ENCODE measurements around the gene GORASP2. TPM values are rescaled to one million over a fixed set of nuclear protein-coding genes. Genes with fewer than 3 reads are reported as not detected.

Gene GORASP2
- polyA plus RNA-seq, 1 donor = 66.1 TPM

DNA sequence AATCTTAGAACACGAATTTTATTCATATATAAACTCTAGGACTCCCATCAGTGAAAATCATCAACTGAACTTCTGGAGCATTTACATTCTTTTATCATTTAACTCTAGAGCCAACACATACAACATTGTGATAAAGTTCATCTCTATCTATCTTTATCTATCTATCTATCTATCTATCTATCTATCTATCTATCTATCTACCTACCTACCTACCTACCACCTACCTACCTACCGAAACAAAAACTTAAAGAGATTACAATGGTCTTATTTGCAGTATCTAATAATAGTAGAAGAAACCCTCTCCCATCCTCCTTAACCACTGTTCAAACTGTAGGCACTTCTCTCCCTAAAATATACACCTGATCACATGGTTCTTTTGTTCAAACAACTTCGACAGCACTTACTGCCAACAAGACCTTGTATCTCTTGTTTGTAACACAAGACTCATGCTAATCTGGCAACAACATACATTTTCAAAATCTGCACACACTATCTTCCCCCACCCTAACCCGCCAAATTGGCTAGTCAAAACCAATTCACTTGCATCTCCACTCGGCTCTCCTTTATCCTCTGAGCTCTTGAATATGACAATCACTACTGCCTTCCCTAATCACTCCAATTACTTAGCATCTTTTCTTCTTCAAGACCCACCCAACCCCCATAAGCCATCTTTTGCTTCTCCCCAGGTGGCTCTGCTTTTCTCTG lies 69.0 kb downstream of the GORASP2 start:
- no peak overlapping the region for H3K4me3 ChIP-seq (ENCODE audit: low read length)
- no peak for DNase-seq
- H3K36me3 ChIP-seq (ENCODE audit: control insufficient read depth, insufficient read depth, low read length) = peaks cover 57% of the 10 kb centered on the region
- WGBS (ENCODE audit: insufficient coverage, low lambda C conversion rate) = 100% methylated on average over 3 of the region's 5 CpGs
- H3K4me1 ChIP-seq (ENCODE audit: control insufficient read depth, insufficient read depth, low read length) = no peaks in the 10 kb centered on the region
- no peak overlapping the region for H3K27ac ChIP-seq (ENCODE audit: low read length)
- no peaks in the 10 kb centered on the region for H3K9me3 ChIP-seq (ENCODE audit: control insufficient read depth, low read depth, low read length)
- H3K27me3 ChIP-seq (ENCODE audit: control insufficient read depth, insufficient read depth, low read length) = no peaks in the 10 kb centered on the region

DNA sequence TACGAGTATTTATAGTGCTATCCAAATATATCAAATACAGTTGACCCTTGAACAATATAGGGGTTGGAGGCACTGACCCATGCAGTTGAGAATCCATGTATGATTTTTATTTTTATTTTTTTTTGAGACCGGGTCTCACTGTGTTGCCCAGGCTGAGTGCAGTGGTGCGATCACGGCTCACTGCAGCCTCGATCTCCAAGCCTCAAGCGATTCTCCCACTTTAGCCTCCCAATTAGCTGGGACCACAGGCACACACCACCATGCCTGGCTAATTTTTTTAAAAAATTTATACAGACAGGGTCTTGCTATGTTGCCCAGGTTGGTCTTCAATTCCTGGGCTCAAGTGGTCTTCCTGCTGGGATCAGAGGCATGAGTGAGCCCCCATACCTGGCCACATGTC lies 70.6 kb downstream of the GORASP2 start:
- H3K27ac ChIP-seq (ENCODE audit: low read length) = no peak overlapping the region
- H3K4me1 ChIP-seq (ENCODE audit: control insufficient read depth, insufficient read depth, low read length) = no peaks in the 10 kb centered on the region
- H3K36me3 ChIP-seq (ENCODE audit: control insufficient read depth, insufficient read depth, low read length) = peaks cover 48% of the 10 kb centered on the region
- H3K27me3 ChIP-seq (ENCODE audit: control insufficient read depth, insufficient read depth, low read length) = no peaks in the 10 kb centered on the region
- no peak for DNase-seq
- H3K4me3 ChIP-seq (ENCODE audit: low read length) = no peak overlapping the region
- no peaks in the 10 kb centered on the region for H3K9me3 ChIP-seq (ENCODE audit: control insufficient read depth, low read depth, low read length)
- no CpG with 5 or more reads among the region's 6 CpGs for WGBS (ENCODE audit: insufficient coverage, low lambda C conversion rate)

DNA sequence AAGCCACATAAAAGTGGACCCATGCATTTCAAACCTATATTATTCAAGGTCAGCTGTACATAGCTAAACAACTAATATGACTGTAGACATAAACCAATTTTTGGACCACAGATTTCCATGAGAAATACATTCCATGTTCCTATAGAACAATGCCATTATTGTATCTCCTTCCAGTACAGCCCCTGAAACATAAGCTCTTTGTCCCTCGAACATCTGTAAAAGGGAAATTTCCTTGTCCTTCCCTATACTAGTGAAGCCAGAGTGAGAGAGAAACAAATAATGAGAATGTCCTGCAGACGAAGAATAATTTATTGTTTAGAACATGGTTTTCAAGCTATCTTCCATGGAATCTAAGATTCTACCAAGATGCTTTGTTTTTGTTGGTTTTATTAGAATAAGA lies 75.3 kb downstream of the GORASP2 start:
- Histone ChIP-seq H3K27me3 (ENCODE audit: control insufficient read depth, insufficient read depth, low read length) (no peaks in the 10 kb centered on the region), H3K4me1 (ENCODE audit: control insufficient read depth, insufficient read depth, low read length) (no peaks in the 10 kb centered on the region), H3K4me3 (ENCODE audit: low read length) (no peak overlapping the region), H3K9me3 (ENCODE audit: control insufficient read depth, low read depth, low read length) (no peaks in the 10 kb centered on the region), H3K36me3 (ENCODE audit: control insufficient read depth, insufficient read depth, low read length) (peaks cover 39% of the 10 kb centered on the region), H3K27ac (ENCODE audit: low read length) (no peak overlapping the region)
- DNase-seq = no peak
- WGBS (ENCODE audit: insufficient coverage, low lambda C conversion rate) = 100% methylated on average over 1 of the region's 2 CpGs

DNA sequence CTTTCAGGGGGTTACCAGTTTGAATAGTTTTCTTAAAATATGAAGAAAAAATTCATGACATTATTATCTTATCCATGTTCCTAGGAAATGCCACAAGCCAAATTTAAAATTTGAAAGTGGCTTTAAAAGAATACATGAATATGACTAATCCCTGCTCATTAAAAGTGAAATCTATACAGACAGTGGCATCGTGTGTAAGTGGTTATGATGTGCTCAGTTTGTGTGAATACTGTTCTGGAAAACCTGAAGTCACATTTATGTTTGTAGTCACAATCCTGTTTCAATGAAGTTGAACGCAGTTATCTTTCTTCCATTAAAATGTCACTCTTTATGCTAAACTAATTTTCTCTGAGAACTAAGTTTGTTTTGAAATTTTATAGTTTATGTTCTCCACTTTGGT lies 75.8 kb downstream of the GORASP2 start:
- no peak overlapping the region for H3K27ac ChIP-seq (ENCODE audit: low read length)
- peaks cover 39% of the 10 kb centered on the region for H3K36me3 ChIP-seq (ENCODE audit: control insufficient read depth, insufficient read depth, low read length)
- no peaks in the 10 kb centered on the region for H3K9me3 ChIP-seq (ENCODE audit: control insufficient read depth, low read depth, low read length)
- H3K4me3 ChIP-seq (ENCODE audit: low read length) = no peak overlapping the region
- no peak for DNase-seq
- 88% methylated on average over 1 of the region's 2 CpGs for WGBS (ENCODE audit: insufficient coverage, low lambda C conversion rate)
- H3K27me3 ChIP-seq (ENCODE audit: control insufficient read depth, insufficient read depth, low read length) = no peaks in the 10 kb centered on the region
- no peaks in the 10 kb centered on the region for H3K4me1 ChIP-seq (ENCODE audit: control insufficient read depth, insufficient read depth, low read length)

DNA sequence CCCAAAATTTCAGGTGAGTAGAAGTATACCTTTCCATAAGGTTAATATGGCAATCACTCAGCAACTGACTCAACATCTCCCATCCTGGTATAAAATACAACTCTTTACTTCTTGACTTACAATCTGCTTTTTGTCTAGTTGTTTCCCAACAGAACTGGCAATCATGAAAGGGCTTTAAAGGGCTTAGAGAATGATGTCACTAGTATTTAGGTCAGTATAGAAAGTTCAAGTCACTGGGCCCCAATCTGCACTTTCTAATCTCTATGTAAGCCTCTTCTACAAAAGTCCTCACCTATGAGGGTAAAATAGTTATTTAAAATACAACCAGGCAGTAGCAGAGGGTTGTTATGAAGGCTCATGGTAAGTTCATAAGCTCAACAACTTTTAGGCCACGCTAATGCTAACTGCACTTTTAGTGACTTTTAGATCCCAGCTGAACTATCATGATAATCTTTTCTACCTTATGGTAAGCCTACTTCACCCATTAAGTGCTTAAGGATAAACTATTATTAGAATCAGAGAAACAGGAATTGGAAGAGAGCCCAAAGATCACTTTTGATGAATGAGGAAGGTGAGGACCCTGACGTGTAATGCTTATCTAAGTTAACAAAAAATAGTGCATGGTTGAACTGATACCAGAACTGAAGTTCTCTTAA lies 79.6 kb downstream of the GORASP2 start:
- no peak overlapping the region for H3K4me3 ChIP-seq (ENCODE audit: low read length)
- WGBS (ENCODE audit: insufficient coverage, low lambda C conversion rate) = no CpG with 5 or more reads among the region's 2 CpGs
- H3K27ac ChIP-seq (ENCODE audit: low read length) = no peak overlapping the region
- no peaks in the 10 kb centered on the region for H3K4me1 ChIP-seq (ENCODE audit: control insufficient read depth, insufficient read depth, low read length)
- peaks cover 26% of the 10 kb centered on the region for H3K36me3 ChIP-seq (ENCODE audit: control insufficient read depth, insufficient read depth, low read length)
- no peak for DNase-seq
- H3K9me3 ChIP-seq (ENCODE audit: control insufficient read depth, low read depth, low read length) = no peaks in the 10 kb centered on the region
- H3K27me3 ChIP-seq (ENCODE audit: control insufficient read depth, insufficient read depth, low read length) = no peaks in the 10 kb centered on the region

DNA sequence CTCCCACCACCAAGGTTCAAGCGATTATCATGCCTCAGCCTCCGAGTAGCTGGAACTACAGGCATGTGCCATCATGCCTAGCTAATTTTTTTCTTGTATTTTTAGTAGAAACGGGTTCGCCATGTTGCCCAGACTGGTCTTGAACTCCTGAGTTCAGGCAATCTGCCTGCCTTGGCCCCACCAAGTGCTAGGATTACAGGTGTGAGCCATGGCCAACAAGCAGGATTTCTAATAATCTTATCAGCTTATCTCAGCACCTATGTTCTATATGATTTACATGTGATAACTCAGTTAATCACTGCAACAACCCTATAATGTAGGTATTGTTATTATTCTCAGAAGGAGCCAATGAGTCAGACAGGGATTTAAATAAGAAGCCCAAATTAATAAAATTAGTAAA lies 80.3 kb downstream of the GORASP2 start:
- 100% methylated on average over 1 of the region's 4 CpGs for WGBS (ENCODE audit: insufficient coverage, low lambda C conversion rate)

DNA sequence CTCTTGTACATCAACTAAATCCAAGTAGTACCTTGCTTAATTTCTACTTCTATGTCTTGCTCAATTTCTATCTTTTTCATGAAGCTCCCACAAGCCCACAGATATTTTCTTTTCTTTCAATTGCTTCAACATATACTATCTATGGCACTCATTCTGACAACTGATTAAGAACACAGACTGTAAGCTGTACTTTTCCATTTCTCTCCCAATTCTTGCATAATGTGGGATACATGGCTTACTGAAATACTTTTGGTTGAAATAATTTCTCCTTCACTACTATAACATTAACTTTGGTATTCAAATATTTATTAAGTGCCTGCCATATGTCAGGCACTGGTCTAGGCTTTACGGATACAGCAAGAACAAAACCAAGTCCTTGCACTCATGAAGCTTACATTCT lies 84.8 kb downstream of the GORASP2 start:
- DNase-seq = no peak
- no peak overlapping the region for H3K4me3 ChIP-seq (ENCODE audit: low read length)
- peaks cover 26% of the 10 kb centered on the region for H3K36me3 ChIP-seq (ENCODE audit: control insufficient read depth, insufficient read depth, low read length)
- no peaks in the 10 kb centered on the region for H3K9me3 ChIP-seq (ENCODE audit: control insufficient read depth, low read depth, low read length)
- no peaks in the 10 kb centered on the region for H3K27me3 ChIP-seq (ENCODE audit: control insufficient read depth, insufficient read depth, low read length)
- no peaks in the 10 kb centered on the region for H3K4me1 ChIP-seq (ENCODE audit: control insufficient read depth, insufficient read depth, low read length)
- no peak overlapping the region for H3K27ac ChIP-seq (ENCODE audit: low read length)
- no CpG with 5 or more reads among the region's 1 CpG for WGBS (ENCODE audit: insufficient coverage, low lambda C conversion rate)

More for the DNA sequence above, 80.3 kb downstream of the GORASP2 start:
- H3K4me1 ChIP-seq (ENCODE audit: control insufficient read depth, insufficient read depth, low read length) = no peaks in the 10 kb centered on the region
- H3K36me3 ChIP-seq (ENCODE audit: control insufficient read depth, insufficient read depth, low read length) = peaks cover 31% of the 10 kb centered on the region
- no peaks in the 10 kb centered on the region for H3K27me3 ChIP-seq (ENCODE audit: control insufficient read depth, insufficient read depth, low read length)
- no peak overlapping the region for H3K4me3 ChIP-seq (ENCODE audit: low read length)
- no peak for DNase-seq
- H3K27ac ChIP-seq (ENCODE audit: low read length) = no peak overlapping the region
- H3K9me3 ChIP-seq (ENCODE audit: control insufficient read depth, low read depth, low read length) = no peaks in the 10 kb centered on the region

DNA sequence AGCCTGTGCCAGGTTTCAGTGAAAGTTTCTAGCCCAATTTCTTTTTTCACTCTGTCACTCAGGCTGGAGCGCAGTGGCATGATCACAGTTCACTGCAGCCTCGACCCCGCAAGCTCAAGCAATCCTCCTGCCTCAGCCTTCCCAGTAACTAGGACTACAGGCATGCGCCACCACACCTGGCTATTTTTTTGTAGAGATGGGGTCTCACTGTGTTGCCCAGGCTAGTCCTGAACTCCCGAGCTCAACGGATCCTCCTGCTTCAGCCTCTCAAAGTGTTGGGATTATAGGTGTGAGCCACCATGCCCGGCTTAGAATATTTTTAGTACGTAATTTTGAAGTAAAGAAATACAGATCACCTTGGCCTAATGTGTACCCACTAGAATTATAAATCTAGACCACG lies 87.1 kb downstream of the GORASP2 start:
- no peaks in the 10 kb centered on the region for H3K9me3 ChIP-seq (ENCODE audit: control insufficient read depth, low read depth, low read length)
- H3K4me1 ChIP-seq (ENCODE audit: control insufficient read depth, insufficient read depth, low read length) = no peaks in the 10 kb centered on the region
- no peak for DNase-seq
- H3K27ac ChIP-seq (ENCODE audit: low read length) = no peak overlapping the region
- no peak overlapping the region for H3K4me3 ChIP-seq (ENCODE audit: low read length)
- WGBS (ENCODE audit: insufficient coverage, low lambda C conversion rate) = 100% methylated on average over 1 of the region's 9 CpGs
- H3K36me3 ChIP-seq (ENCODE audit: control insufficient read depth, insufficient read depth, low read length) = peaks cover 15% of the 10 kb centered on the region
- H3K27me3 ChIP-seq (ENCODE audit: control insufficient read depth, insufficient read depth, low read length) = no peaks in the 10 kb centered on the region

Other genes starting within 250 kb of the GORASP2 start
- 4.8 TPM for gene SP5, start 213.9 kb upstream of the GORASP2 start, polyA plus RNA-seq
- gene ERICH2, start 158.9 kb upstream of the GORASP2 start, polyA plus RNA-seq = 0.69 TPM
- gene GAD1, start 112.4 kb upstream of the GORASP2 start, polyA plus RNA-seq = 0.34 TPM
- 32.8 TPM for gene TLK1, start 231.6 kb downstream of the GORASP2 start, polyA plus RNA-seq